ENCODE results near the gene ANXA2R. TPM values are rescaled to one million over a fixed set of nuclear protein-coding genes. Genes with fewer than 3 reads are reported as not detected.

The ANXA2R gene
- total RNA-seq, 1 experiment from 2014 or later = 8.0 TPM

DNA sequence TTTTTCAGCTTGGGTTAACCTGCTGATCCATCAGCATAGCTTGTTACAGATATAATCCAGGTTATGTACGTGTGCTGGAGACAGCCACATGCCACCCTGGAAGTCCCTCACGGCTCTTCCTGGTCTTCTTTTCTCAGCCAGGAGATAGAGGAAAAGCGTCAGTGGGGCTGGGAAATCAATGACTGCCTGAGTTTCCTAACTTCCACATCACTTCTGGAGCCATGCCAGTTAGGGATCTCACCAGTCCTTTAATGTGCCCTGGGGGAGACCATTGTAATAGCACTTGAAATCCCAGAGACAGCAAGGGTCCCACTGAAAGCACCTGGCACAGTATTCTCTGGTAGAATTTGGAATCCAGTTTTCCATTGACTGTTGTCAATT is 29.2 kb downstream of the ANXA2R start:
- Mint-ChIP-seq H3K27me3 (ENCODE audit: unreplicated experiment) (no peaks in the 10 kb centered on the region), H3K4me1 (ENCODE audit: low read depth, unreplicated experiment) (peaks cover 38% of the 10 kb centered on the region), H3K27ac (ENCODE audit: unreplicated experiment) (peak overlapping the region; percentile 37), H3K36me3 (ENCODE audit: insufficient read depth, unreplicated experiment) (peaks cover 36% of the 10 kb centered on the region), H3K9me3 (ENCODE audit: low read depth, unreplicated experiment) (no peaks in the 10 kb centered on the region), H3K4me3 (ENCODE audit: low read depth, unreplicated experiment) (peak overlapping the region; percentile 73)
- no TSS peak for BruUV-seq (replicated peaks)
- CTCF ChIA-PET = no interaction called here
- DNase-seq = no peak
- intact Hi-C loops (cut with micrococcal nuclease; ENCODE audit: unreplicated experiment) = no loop called here
- peak; percentile 26 for TF ChIP-seq CTCF (IDR thresholded peaks at IDR 0.05; ENCODE audit: unreplicated experiment)

- TSS peak; percentile 79 for BruUV-seq (replicated peaks)
- no peaks in the 10 kb centered on the region for H3K9me3 Mint-ChIP-seq (ENCODE audit: low read depth, unreplicated experiment)
- CTCF ChIA-PET = interaction anchor here (0.6 to 3.1 kb wide), 11 partner anchors 8 to 295 kb away, joined by 3 to 13 read pairs (median 4); no protein-coding TSS in a partner anchor
- H3K36me3 Mint-ChIP-seq (ENCODE audit: insufficient read depth, unreplicated experiment) = peaks cover 36% of the 10 kb centered on the region
- peak; percentile 92 for DNase-seq
- H3K27me3 Mint-ChIP-seq (ENCODE audit: unreplicated experiment) = no peaks in the 10 kb centered on the region
- no peak for TF ChIP-seq CTCF (IDR thresholded peaks at IDR 0.05; ENCODE audit: unreplicated experiment)
- H3K4me1 Mint-ChIP-seq (ENCODE audit: low read depth, unreplicated experiment) = peaks cover 21% of the 10 kb centered on the region
- H3K27ac Mint-ChIP-seq (ENCODE audit: unreplicated experiment) = peak overlapping the region; percentile 37
- H3K4me3 Mint-ChIP-seq (ENCODE audit: low read depth, unreplicated experiment) = peak overlapping the region; percentile 73
- intact Hi-C loops (cut with micrococcal nuclease; ENCODE audit: unreplicated experiment) = loop anchor here (1.0 kb wide), 1 partner anchor 9 kb away; no protein-coding TSS in a partner anchor
Observed at GRCh38 chr5:43008363-43009153, 31.6 kb downstream of the ANXA2R start.

DNA sequence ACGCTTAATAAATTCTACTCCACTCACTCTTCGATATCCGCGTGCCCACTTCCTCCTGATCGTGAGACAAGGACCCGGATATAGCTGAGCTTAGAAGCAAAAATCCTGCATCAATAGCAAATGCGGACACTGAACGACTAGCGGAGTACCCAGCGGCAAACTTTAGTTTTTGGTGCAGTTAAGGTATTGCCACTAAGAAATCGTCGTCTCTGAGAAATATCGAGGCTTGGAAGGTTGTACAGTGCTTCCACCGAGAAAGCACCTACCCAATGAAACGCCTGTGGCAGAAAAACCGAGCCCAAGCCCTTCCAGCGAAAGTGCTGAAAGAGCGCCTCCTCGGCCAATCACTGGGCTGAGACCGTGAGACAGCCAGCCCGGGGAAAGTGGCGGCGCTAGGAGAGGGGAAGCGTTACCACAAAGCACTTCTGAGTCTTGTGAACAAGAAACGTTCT is 32.2 kb downstream of the ANXA2R start:
- H3K4me3 Mint-ChIP-seq (ENCODE audit: low read depth, unreplicated experiment) = peak overlapping the region; percentile 73
- intact Hi-C loops (cut with micrococcal nuclease; ENCODE audit: unreplicated experiment) = no loop called here
- H3K27me3 Mint-ChIP-seq (ENCODE audit: unreplicated experiment) = no peaks in the 10 kb centered on the region
- no peak for TF ChIP-seq CTCF (IDR thresholded peaks at IDR 0.05; ENCODE audit: unreplicated experiment)
- H3K36me3 Mint-ChIP-seq (ENCODE audit: insufficient read depth, unreplicated experiment) = peaks cover 36% of the 10 kb centered on the region
- peak; percentile 34 for DNase-seq
- H3K4me1 Mint-ChIP-seq (ENCODE audit: low read depth, unreplicated experiment) = peaks cover 21% of the 10 kb centered on the region
- BruUV-seq (replicated peaks) = no TSS peak
- no peaks in the 10 kb centered on the region for H3K9me3 Mint-ChIP-seq (ENCODE audit: low read depth, unreplicated experiment)
- CTCF ChIA-PET = interaction anchor here (0.8 to 3.1 kb wide), 5 partner anchors 9 to 96 kb away, joined by 3 to 13 read pairs (median 3); no protein-coding TSS in a partner anchor
- H3K27ac Mint-ChIP-seq (ENCODE audit: unreplicated experiment) = peak overlapping the region; percentile 37

- Mint-ChIP-seq H3K9me3 (ENCODE audit: low read depth, unreplicated experiment) (no peaks in the 10 kb centered on the region), H3K27ac (ENCODE audit: unreplicated experiment) (peak overlapping the region; percentile 37), H3K27me3 (ENCODE audit: unreplicated experiment) (no peaks in the 10 kb centered on the region), H3K4me3 (ENCODE audit: low read depth, unreplicated experiment) (peak overlapping the region; percentile 73), H3K36me3 (ENCODE audit: insufficient read depth, unreplicated experiment) (peaks cover 36% of the 10 kb centered on the region), H3K4me1 (ENCODE audit: low read depth, unreplicated experiment) (peaks cover 21% of the 10 kb centered on the region)
- DNase-seq = peak; percentile 67
- CTCF ChIA-PET = interaction anchor here (0.8 to 3.1 kb wide), 3 partner anchors 8 to 96 kb away, joined by 3 to 13 read pairs (median 3); no protein-coding TSS in a partner anchor
- TF ChIP-seq CTCF (IDR thresholded peaks at IDR 0.05; ENCODE audit: unreplicated experiment) = no peak
- intact Hi-C loops (cut with micrococcal nuclease; ENCODE audit: unreplicated experiment) = no loop called here
- no TSS peak for BruUV-seq (replicated peaks)
Observed at GRCh38 chr5:43007246-43007910, 32.7 kb downstream of the ANXA2R start.

Data from Calu3 (cell line).